ENCODE data around the gene SPATA24.

The SPATA24 gene

GRCh38 chr5:139422307-139422893 is 18.5 kb upstream of the SPATA24 start:
- no peak overlapping the region for H3K4me3 ChIP-seq (ENCODE audit: low read depth, low read length)
- TF ChIP-seq CTCF (IDR thresholded peaks at IDR 0.05; ENCODE audit: low read depth, low read length) = peak; percentile 68

- no peak overlapping the region for H3K4me3 ChIP-seq (ENCODE audit: low read depth, low read length)
- no peak for TF ChIP-seq CTCF (IDR thresholded peaks at IDR 0.05; ENCODE audit: low read depth, low read length)
Measured at GRCh38 chr5:139419226-139420192, 15.6 kb upstream of the SPATA24 start.

GRCh38 chr5:139418793-139419192 is 14.9 kb upstream of the SPATA24 start:
- H3K4me3 ChIP-seq (ENCODE audit: low read depth, low read length) = no peak overlapping the region
- no peak for TF ChIP-seq CTCF (IDR thresholded peaks at IDR 0.05; ENCODE audit: low read depth, low read length)

DNA sequence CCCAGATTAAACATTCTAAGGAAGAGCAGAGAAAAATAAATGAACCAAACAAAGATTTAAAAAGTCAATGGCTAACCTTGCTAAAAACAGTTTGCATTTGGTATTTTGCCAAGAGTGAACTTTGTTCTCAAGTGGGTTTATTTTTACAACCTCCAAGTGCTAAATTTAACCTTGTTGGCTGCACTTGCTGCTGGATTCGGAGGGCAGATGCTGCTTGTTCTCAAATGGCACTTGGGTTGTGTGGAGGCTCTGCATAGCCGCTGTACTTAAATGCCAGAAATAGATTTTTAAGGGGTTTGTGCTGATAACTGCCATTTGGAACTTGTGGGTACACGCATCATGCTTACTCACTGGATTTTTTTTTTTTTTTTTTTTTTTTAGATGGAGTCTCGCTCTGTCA is 13.3 kb upstream of the SPATA24 start:
- no peak overlapping the region for H3K4me3 ChIP-seq (ENCODE audit: low read depth, low read length)
- no peak for TF ChIP-seq CTCF (IDR thresholded peaks at IDR 0.05; ENCODE audit: low read depth, low read length)

DNA sequence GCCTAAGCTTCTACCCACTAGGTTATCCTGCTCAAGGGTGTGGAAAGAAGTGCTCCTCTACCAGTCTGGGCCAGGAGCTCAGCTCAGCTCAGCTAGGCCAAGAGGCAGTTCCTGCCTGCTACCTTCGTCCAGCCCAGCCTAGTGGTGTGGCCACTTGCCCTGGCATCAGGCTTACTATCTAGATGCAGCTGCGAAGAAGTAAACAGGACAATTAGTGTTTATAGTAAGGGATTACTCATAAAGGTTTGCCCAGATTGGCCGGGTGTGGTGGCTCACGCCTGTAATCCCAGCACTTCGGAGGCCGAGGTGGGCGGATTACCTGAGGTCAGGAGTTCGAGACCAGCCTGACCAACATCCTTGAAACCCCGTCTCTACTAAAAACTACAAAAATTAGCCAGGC is 12.8 kb upstream of the SPATA24 start:
- no peak for TF ChIP-seq CTCF (IDR thresholded peaks at IDR 0.05; ENCODE audit: low read depth, low read length)
- H3K4me3 ChIP-seq (ENCODE audit: low read depth, low read length) = no peak overlapping the region

DNA sequence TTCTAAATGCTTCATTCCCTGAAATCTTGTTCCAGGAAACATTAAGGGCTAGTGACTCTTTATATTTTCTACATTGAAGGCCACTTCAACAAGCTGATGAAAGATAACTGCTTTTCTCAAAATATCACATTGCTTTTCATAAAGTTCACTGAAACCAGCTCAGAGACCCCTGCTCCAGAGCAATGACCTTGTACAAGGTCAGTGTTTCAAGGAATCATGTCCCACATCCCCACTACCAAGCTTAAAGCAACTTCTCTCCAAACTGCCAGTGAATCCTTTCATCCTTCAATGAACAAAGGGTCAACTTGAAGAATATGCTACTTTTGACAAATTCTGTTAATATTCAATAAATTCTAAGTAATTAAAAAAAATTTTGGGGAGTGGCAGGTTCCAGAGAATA is 12.0 kb upstream of the SPATA24 start:
- H3K4me3 ChIP-seq (ENCODE audit: low read depth, low read length) = no peak overlapping the region
- TF ChIP-seq CTCF (IDR thresholded peaks at IDR 0.05; ENCODE audit: low read depth, low read length) = no peak

DNA sequence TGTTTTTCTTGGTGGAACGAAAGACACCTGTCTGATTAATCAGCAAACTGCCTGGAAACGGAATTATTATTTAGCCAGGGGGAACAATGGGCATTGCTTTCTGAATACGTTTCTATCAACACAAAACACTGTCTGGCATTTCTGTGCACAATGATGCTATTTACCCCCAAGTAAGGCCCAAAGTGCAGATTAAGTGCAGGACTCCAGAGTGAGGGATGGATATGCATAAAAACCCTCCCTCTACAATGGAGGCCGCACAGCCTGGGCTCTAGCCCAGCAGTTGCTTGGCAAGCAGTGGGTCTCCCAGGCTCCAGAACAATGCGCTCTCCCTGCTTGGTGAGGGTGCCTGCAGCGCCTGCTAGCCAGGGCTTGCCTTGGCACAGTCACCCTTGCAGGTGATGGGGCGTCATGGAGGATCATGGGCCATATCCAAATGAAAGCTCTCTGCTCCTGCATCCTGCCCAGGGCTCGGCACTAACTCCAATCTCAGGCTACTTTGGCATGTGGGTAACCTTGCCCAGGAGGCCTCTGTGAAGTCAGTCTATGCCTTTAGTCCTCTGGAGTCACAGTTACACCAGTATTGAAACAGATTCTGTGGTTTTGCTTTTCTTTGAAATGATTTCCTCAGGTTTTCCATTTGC is 11.5 kb upstream of the SPATA24 start:
- no peak overlapping the region for H3K4me3 ChIP-seq (ENCODE audit: low read depth, low read length)
- TF ChIP-seq CTCF (IDR thresholded peaks at IDR 0.05; ENCODE audit: low read depth, low read length) = no peak
